ENCODE data around the gene HAUS8.
"Not testable (repeated sequence)": the region's sequence is repeated elsewhere in the genome, so short reads cannot be mapped to it uniquely, and the experiment has no call there.

HAUS8 gene, protein sequence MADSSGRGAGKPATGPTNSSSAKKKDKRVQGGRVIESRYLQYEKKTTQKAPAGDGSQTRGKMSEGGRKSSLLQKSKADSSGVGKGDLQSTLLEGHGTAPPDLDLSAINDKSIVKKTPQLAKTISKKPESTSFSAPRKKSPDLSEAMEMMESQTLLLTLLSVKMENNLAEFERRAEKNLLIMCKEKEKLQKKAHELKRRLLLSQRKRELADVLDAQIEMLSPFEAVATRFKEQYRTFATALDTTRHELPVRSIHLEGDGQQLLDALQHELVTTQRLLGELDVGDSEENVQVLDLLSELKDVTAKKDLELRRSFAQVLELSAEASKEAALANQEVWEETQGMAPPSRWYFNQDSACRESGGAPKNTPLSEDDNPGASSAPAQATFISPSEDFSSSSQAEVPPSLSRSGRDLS

DNA sequence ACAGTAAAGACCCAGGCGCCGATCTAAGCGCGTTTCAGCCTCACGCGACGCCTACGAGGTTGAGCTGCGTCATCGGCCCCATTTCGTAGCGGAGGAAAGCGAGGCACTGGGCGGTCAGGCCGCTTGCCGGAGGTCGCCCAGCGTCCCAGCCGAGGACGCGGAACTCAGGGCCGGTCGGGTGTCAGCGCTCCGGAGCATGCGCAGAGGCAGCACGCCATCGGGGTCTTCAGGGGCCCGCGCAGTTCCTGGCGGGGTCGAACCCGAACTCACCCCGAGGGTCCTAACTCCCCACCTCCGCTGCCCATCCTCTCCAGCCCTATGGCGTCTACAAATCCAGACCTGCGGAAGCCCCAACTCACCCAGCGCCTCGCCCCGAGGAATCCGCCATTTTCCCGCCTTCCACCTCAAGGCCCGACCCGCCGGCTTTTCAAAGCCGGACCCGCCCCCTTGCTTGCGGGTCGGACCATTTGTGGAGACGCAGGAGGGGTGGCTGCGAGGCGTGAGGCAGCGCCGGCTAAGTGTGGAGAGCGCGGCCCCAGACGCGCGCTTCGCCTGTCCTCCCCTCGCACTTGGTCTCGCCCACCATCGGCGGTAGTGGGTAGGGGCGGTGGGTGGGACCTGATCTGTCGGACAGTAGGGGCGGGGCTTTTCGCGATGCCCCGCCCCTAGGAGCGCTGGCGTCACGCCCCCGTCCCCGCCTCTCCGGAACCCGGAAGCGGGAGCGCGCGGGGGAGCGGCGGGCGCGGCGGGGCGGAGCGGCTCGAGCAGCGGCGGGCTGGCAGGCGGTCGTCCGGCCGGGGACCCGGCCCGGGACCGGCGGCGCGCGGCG, at the start of gene HAUS8, which contains the start of gene MYO9B:
Gene HAUS8, minus strand, starts transcription at position 418 of the 829 bp plus-strand sequence. Its CDS starts 30 bp downstream, at position 388.
Gene MYO9B, plus strand, starts transcription at position 743 of the 829 bp plus-strand sequence. CDS start 25,941 bp downstream, outside the sequence.
- DNase-seq = peak; percentile 98 to 100

DNA sequence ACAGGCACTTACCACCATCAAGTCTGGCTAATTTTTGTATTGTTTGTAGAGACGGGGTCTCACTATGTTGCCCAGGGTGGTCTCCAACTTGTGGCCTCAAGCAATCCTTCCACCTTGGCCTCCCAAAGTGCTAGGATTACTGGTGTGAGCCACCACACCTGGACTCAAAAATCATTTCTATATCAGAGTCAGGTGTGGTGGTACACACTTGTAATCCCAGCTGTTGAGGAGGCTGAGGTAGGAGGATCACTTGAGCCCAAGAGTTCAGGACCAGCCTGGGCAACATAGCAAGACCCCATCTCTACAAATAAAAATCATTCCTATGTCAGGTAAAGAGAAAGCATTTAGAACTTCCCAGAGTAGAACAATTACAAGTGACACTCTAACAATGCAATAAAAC, 48.8 kb upstream of the HAUS8 start:
- no peak for DNase-seq

DNA sequence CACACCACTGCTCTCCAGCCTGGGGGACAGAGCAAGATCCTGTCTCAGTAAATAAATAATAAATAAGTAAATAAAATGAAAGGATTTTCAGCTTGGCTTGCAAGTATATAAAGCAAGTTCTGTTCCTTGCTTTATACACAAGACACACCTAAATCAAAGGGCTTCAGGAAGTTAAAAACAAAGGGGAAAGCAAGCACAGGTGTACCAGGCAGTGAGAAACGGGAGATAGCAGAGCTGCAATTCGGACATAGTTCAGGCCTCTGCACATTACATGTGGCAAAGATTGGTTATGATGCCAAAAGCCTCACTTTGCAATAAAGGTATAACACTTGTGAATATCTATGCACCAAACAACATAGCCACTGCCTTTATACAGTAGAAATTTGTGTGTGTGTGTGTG, 47.8 kb upstream of the HAUS8 start:
- DNase-seq = no peak

DNA sequence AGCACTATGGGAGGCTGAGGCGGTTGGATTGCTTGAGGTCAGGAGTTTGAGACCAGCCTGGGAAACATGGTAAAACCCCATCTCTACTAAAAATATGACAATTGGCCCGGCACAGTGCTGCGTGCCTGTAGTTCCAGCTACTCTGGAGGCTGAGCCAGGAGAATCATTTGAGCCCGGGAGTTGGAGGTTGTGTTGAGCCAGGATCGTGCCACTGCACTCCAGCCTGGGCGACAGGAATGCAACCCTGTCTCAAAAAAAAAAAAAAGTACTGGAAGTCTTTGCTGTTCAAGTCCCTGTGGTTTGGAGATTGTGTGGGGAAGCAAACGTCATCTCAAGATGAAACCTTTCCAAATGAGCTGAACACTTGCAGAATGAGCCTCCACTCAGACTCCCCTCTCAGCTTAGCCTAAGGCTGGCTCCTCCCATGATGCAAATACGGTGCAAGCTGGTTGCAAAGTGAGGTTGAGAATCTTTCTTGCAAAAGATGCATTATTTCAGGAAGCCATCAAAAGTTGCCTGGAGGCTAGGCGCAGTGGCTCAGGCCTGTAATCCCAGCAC, 46.6 kb upstream of the HAUS8 start:
- DNase-seq = no peak

DNA sequence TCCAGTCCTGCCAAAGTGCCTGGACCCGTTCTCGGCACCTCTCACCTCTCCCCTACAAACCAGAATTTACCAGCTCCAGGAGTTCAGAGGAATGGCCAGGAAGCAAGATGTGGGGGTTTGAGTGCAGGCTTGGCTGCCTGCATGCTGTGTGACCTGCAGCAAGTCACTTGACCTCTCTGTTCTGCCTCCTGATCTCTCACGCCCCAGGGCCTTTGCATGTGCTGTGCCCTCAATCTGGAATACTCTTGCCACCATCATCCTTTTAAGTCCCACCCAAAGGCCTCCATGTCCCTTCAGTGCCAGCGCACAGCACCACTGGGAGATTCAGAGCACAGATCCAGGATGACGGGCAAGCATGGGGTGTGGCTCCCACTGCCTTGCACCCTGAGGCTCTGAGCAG, 43.7 kb upstream of the HAUS8 start:
- no peak for DNase-seq

DNA sequence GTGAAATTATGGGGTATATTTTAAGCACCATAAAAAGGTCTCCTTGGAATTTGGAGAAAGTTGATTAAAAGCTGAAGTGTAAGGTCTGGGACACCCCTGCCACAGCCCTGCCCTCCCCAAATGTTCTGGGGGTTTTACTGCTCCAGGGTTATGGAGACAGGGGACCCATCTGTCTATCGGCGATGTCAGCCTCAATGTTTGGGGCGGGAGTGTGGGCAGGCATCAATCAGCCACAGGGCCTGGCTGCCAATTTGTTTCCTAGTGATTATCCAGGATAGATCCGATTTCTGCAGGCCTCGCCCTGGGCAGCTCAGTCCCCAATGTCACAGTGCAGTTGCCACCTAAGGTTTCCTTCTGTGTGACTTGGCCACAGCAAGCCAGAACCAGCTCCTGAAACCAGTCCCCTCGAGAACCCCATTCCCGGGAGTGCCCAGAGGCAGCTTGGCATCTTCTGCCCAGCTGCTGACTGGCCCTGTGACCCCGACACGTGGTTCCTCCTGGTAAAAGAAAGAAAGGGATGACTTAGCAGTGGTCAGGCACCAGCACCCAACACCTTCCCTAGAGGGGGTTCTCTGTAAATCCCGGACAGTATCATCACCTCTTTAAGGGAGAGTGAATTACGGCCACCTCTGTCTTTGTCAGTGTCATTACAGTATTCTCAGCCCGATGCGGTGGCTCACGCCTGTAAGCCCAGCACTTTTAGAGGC, 41.9 kb upstream of the HAUS8 start:
- no peak for DNase-seq

DNA sequence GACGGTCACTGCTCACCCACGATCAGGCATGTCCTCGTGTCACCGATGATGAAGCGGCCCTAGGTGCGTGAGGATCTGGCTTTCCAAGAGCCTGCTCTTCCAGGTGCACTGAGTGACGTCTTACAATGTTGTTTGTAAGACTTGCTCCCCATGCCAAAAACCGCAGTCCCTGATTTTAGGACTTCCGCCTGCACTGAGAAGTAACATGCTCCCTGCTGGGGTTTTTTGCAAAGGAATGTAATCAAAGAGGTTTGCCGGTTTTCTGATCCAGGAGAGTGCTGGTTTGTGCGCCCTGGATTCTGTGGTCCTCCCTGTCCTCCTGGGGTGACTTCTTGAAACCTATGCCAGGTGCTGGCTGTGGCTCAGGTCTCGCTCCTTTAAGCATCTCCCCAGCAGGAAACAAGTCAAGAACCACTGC, 39.2 kb upstream of the HAUS8 start:
- DNase-seq = no peak

DNA sequence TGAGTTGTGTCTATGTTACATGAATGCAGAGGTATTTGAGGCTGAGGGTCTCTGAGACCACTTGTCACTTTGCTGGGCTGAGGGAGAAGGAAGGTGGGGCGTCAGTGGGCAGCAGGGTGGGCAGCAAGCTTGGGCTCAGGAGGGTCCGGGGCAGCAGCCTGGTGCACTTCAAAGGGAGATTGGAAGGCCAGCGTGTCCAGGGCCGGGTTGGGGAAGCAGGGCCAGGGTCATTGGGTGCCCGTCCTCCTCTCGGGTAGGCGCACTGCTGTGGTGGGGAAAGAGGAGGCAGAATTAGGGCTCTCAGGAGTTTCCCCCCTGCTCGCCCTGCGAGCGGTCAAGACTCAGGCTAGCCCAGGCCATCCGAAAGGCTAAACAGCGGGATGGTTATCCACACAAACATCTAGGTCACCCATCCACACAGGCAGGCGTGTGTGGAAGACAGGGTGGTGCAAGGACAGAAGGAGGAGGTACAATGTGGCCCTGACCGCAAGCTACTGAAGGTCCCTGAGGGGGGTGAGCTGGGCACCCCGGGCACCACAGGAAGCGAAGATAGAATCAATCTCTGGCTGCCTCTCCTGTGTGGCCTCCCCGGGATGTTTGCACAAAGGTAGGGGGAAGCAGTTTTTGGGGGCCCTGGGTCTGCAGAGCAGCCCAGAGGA, 38.0 kb upstream of the HAUS8 start:
- no peak for DNase-seq

DNA sequence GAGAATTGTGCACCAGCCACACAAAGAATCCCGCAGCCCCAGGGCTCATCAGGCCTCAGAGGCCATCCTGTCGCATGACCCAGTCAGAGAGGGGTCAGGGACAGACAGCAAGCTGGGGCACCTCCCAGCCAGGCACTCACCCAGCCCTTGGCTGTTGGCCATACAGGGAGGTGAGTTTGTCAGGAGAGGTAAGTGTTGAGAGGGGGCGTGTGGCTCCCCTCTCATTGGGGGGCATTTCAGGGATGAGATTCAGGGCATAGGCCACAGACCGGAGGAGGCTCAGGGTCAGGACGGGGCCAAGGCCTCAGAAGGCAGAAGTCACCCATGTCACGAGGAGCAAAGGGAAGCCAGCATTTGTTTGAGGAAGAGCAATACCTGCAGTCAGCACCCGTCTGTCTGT, 37.4 kb upstream of the HAUS8 start:
- no peak for DNase-seq

DNA sequence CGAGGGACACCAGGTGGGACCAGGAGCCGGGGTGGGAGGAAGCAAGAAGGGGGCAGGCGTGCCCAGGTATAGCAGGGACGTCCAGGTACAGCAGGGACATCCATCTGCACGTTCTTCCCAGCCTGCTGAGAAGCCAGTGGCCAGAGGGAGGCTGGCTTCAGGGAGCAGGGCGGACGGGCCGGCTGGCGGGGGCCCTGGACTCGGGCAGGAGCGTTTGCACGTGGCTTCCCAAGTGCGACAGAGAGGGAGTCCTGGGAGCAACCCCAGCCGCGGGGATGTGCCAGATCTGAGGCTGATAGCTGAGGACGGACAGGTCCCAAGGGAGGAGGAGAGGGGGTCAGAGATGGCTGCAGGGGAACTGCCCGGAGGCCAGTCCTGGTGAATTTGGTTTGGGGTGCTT, 37.0 kb upstream of the HAUS8 start:
- DNase-seq = no peak

DNA sequence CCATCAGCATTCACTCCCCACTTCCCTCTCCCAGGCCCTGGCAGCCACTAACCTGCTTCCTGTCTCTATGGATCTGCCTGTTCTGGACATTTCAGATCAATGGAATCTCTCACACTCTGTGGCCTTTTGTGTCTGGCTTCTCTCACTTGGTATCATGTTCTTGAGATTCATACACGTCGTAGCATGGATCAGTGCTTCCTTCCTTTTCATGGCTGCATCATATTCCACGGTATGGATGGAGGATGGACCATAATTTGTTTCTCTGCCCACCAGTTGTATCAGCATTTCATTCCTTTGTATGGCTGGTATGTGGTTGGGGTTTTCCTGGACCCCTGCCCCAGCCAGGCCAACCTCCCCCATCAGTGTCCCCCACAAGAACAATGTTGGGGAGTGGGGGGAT, 36.5 kb upstream of the HAUS8 start:
- no peak for DNase-seq

DNA sequence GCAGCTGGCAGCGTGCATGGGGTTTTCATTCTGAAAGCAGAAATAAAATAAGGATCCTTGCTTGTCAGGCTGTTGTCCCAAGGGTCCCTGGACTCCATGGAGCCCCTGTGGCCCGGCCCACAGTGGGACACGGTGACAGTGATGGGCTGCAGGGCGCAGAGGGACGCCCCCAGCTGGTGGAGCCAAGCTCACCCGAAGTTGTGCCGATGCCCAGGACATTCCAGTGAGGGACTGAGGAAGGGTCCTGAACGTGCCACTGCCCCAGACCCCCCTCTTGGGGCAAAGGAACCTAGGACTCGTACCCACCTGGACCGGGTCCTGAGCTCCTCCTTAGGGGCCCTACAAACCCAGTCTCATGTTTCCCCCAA, 35.3 kb upstream of the HAUS8 start:
- no peak for DNase-seq

DNA sequence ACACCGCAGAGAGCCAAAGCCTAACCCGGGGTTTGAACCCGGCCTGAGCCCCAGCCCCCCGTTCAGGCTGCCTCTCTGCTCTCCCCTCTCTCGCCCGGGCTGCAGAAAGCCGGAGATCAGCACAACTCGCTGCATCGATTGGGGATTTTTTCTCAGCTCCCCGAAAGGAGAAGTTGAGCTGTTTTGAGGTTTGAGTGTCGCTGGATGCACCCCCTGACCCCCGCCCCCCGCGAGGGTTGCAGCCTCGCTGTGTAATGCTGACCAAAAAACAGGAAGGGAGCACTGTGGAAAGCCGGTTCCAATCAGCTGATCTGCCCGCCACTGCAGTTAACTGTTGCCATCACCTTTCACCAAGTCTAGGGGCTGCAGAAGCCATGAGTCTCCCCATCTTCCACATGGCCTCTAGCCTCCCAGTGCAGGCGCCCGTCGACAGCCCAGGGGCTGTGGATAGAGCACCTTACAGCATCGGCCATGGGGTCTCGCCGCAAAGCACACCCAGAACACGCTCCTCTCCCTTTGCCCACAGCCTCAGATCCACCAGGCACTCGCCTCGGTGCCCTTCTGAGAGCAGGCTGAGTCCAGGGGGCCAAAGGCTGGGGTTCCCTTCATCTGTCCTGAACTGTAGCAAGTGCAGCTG, 34.8 kb upstream of the HAUS8 start:
- DNase-seq = no peak

DNA sequence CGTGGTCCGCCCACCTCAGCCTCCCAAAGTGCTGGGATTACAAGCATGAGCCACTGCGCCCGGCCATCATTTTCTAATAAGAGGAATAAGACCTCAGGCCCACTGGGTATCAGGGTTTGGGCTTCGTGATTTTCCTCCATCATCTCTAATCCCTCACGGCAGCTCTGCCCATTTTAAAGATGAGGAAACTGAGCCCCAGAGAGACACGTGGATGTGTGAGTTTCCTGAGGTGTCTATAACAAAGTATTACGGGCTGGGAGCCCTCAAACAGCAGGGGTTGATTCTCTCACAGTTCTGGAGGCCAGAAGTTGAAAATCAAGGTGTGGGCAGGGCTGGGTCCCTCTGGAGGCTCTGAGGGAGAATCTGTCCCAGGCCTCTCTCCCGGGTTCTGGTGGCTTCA, 34.0 kb upstream of the HAUS8 start:
- DNase-seq = no peak

DNA sequence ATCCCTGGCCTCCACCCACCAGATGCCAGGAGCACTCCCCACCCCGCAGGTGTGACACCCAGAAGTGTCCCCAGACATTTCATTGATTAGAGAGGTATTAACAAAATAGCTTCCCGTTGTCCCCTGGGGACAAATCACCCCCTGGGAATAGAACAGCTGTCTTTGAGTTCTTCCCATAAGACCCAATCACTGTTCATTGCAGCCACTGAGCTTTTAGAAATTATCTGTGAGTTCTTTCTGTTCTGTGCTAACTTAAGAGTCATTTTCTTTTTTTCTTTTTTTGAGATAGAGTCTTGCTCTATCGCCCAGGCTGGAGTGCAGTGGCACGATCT, 33.2 kb upstream of the HAUS8 start:
- DNase-seq = no peak

DNA sequence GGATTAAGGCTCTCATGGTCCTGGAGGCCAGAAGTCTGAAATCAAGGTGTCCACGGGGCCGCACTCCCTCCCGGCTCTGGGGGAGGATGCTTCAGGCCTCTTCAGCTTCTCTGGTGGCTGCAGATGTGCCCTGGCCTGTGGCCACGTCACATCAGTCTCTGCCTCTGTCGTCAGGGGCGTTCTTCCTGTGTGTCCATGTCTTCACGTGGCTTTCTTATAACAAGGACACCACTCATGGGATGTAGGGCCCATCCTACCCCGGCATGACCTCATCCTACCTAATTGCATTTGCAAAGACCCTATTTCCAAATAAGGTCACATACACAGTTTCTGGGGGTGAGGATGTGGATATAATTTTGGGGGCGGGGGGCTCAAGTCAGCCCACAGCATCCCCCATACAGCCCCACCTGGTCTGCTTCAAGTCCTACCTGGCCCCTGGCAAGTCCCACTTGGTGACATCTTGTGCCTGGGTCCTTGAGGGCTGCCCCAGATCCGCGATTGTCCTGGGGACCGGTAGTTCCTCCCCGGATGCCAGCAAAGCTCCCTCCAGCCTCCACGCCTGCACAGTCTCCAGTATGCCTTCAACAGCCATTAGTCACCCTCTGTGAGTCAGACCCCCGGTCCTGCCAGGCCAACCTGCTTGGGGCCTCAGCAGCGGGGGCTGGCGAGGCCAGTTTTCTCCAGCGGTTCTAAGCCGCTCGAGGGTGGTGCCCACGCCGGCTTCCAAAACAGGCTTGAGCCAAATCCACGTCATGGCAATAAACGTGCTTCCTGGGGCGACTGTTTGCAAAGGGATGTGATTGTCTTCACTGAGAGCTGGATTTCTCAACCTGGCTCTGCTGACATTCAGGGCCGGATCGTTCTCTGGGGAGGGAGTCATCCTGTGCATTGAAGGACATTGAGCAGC, 32.5 kb upstream of the HAUS8 start:
- DNase-seq = no peak

DNA sequence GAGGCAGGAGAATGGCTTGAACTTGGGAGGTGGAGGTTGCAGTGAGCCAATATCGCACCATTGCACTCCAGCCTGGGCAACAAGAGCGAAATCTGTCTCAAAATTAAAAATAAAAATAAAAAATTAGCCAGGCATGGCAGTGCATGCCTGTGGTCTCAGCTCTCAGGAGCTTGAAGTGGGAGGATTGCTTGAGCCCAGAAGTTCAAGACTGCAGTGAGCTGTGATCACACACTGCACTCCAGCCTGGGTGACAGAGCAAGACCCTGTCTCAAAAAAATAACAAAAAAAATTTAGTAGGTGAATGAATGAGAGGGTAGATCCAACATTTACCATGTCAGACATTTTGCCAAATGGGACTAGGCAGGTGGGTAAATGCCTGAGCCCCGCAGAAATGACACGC, 31.7 kb upstream of the HAUS8 start:
- DNase-seq = not testable (repeated sequence)

DNA sequence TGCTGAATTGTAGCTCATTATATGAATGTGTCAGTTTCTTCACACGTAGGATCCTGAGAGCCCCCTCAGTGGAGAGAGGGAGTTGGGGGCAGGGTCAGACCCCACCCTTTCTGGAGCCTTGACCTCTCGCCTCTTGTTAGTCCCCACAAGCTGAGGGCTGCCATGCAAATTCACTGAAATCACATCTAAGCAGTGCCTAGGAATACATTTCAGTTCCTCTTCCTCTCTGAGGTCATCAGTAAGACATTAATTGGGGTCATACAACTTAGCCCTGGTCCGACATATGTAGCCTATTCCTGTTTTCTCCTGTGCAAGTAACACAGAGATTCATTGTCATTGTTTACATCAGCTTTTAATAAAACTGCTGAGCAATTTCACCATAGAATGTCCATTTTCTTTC, 30.3 kb upstream of the HAUS8 start:
- DNase-seq = no peak

DNA sequence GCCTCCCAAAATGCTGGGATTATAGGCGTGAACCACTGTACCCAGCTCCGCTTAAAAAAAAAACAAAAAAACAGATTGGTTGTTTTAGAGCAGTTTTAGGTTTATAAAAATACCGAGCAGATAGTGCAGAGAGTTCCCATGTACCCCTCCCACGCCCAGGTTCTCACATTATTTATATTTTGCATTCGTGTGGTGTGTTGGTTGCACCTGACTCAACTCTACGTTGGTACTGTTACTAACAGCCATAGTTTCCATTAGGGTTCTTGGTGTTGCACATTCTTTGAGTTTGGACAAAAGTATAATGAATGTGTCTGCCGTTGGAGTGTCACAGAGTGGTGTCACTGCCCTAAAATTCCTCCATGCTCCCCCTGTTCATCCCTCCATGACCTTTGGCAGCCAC, 29.4 kb upstream of the HAUS8 start:
- DNase-seq = no peak

DNA sequence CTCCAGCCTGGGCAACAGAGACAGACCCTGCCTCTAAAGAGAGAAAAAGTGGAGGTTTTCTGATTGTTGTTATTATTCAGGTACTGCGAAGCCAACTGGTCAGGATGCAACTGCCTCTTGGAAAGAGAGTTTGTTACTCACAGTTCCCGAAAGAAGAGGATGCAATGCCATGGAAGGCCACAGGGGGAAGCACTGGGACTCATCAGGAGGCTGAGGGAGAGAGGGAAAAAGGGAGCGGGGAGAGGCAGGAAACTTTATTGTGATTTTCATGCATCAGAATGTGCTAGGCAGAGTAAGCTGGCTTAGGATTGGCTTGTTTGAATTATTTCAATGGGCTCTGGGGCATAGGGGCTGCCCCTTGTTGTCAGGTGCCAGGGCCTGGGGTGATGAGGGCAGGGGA, 27.9 kb upstream of the HAUS8 start:
- no peak for DNase-seq

Data from stimulated activated CD4-positive, alpha-beta T cell treated with anti-CD3 and anti-CD28 coated beads, Interleukin-4, amount 100 ng/mL, for 4 hours (primary cell).